ENCODE data around the gene MFAP1.
"Not testable (repeated sequence)": the region's sequence is repeated elsewhere in the genome, so short reads cannot be mapped to it uniquely, and the experiment has no call there.

- not testable (repeated sequence) for TF ChIP-seq CTCF (IDR thresholded peaks at IDR 0.05; ENCODE audit: low read depth, low read length, poor library complexity, severe bottlenecking); EZH2phosphoT487 (IDR thresholded peaks at IDR 0.05; ENCODE audit: borderline replicate concordance, low read length)
Measured at GRCh38 chr15:43832485-43832884, 8.0 kb upstream of the MFAP1 start.

Measured in DOHH2 (cell line).